Activated CD8-positive, alpha-beta memory T cell treated with anti-CD3 and anti-CD28 coated beads, Interleukin-2, amount 50 U/mL, for 24 hours (primary cell): ENCODE results near the gene CGNL1.

ENCODE experiments used
- DNase-seq: peaks from one replicate; pipeline ENCODE4 v3.0.0-alpha.2; 2020; ENCODE audit errors: extremely low read depth

CGNL1 gene

DNA sequence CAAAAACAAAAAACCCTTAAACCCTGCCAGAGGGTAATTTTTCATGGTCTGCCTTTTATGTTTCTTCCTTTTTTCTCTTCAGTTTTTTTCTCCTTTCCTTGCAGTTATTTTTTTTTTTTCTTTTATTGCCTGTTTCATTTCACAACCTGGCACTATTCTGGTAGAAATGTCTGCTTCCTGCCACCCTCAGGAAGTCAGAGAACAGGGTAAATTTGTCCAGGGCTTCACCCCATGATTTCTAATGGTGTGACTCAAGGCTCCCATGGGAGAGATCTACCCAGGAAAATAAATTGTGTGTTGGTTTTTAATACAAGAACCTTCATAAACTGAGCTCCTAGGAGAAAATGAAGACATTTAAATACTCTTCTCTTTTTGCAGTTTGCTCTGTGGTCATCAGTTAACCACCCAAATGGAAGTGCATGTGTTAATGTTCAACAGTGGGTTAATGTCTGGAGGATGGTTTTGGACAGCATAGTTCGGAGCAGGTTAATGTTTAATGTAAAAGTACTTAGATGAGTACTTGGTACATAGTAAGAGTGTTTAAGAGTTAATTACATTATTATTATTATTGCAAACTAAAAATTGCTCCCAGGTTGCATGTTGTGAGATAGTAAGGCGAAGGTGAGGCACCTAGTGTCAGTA lies 45.9 kb downstream of the CGNL1 start:
- DNase-seq = no peak

DNA sequence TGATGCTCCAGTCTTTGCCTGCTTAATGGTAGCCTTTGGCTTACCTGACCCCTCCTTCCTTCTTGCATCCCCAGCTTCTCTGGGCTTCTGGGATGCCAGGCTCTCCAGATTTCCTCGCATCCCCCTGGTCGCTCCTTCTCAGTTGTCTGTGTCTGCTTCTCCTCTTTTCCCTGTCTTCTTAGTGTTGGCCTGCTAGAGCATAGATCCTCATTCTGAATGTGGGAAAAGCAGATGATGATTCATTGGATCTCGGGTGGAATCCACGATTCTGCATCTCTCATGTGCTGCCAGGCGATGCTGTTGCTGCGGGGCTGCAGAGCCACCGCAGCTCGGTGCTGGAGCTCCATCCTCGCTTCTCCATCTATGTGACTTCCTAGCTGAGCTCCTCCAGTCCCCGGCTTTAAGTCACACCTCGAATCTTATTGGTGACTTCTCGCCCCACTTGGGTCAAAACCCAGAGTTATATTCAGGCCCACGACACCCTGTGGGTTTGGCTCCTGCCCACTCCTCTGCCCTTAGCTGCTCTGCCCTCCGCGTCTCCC lies 47.4 kb downstream of the CGNL1 start:
- no peak for DNase-seq

DNA sequence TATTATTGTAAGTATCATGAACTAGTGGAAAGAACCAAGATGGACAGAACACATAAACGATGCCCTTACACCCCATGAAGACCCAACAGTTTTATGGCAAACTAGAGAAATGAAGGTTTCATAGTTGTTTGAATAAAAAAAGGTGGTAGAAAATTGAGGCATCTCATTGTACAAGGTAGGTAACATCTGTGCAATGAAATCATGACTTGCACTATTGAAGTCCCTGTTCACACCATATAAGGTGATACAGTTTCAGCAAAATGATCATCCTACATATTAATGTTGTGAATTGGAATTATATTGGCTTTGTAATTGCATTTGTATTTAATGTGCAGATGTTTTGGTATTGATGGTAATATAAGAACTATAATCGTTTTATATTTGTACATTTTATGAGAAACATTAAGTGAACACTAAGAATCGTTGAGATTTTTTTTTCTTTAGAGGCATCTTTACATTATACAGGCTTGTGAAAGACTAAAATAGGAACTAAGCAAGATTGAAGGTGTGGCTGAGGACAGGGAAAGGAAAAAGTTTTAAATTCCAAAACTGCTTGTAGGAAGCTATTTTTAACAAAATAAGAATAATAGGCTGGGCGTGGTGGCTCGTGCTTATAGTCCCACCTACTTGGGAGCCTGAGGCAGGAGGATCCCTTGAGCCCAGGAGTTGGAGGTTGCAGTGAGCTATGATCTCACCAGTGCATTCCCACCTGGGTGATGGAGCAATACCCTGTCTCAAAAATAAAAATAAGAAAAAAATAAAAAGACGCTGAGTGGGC lies 48.5 kb downstream of the CGNL1 start:
- DNase-seq = no peak

DNA sequence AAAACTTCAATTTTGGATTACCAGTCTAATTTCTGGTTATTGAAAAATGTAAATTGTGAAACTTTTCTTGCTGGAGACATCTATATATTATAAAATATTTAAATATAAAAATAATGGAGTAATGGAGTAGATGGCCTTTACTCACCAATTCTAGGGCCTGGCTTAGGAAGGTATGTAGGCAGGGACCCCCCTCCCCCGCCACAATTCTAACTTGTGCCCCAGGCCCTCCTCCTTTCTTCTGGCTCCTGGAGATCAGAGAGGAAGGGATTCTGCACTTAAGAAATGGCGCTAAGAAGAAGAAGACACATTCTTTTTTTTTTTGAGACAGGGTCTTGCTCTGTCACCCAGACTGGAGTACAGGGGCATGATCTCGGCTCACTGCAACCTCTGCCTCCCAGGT lies 49.5 kb downstream of the CGNL1 start:
- no peak for DNase-seq

DNA sequence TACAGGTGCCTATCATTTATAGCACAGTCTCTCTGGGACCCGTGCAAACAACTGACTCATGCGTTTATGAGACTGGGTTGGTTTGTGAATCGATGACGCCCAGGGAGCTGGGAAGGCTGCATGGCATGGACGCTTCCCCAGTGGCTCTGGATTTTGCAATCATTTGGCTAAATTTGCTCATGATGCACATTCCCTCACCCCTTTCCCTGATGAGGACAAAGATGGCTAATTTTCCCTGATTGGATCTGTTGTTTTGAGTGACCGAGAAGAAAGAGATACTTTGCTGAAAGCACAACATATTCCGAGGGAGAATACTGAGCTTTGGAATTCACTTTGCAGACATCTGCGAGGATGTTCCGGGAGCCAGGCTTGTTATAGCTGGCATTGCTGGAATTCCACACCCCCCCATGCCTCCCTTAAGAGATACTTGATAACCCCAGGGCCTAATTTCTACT lies 51.1 kb downstream of the CGNL1 start:
- no peak for DNase-seq

DNA sequence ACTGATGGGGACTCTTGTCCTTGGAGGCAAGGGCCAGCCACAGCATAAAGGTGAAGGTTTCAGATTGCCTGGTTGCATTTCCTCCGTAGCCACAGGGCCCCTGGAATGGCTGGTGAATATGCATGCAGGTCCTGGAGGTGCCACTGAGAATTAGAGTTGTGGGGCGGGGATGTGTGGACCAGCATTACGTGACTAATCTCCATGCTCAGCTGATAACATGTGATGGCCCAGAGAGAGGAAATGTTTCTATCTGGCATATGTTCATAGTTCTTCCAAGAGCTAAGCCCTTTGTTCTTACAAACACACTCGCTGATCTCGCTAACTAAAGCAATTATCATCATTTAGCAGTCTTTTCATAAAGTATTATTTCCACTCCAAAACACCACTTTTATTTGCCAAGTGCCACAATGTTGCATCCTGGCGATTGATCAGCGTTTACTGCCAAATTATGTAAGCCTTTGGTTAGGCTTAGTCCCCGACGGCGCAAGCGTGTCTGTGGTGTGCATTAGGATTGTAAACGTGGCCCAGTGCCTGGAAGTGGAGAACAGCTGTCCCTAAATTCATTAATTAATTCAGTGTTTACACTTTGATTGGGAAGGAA lies 55.9 kb downstream of the CGNL1 start:
- no peak for DNase-seq

DNA sequence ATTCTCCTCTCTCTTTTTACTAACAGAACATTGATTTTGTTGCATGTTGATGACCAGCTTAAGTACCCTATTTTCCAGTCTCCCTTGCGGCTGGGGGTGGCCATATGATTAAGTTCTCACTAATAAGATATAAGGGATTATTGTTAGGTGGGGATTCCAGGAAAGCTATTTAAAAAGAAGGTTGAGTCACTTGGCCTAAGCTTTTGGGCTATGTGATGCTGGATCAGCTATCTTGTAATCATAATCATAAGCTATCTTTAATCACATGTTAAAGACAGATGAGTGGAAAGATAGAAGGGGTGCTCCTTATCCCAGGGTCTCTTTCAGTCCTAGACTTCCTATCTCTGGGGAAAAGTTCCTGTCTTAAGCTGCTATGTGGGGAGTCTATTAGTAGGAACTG lies 59.9 kb downstream of the CGNL1 start:
- DNase-seq = no peak

DNA sequence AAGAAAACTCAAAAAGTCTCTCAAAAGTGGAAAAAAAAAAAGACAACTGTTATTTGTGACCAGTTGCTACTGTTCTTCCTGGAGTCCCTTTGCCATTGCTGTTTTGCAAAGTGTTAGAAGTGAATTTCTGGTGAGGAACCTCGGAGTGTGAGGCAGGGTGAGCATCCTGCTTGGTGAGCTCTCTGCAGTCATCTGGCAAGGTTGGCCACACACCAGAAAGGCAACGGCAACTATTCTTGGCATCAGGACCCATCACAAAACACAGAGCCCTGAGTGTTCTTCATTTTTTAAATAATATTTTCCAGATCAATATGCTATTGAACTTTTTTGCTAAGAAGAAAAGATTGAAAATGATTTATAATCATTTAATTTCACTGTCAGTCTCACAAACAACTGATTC lies 60.7 kb downstream of the CGNL1 start:
- no peak for DNase-seq

DNA sequence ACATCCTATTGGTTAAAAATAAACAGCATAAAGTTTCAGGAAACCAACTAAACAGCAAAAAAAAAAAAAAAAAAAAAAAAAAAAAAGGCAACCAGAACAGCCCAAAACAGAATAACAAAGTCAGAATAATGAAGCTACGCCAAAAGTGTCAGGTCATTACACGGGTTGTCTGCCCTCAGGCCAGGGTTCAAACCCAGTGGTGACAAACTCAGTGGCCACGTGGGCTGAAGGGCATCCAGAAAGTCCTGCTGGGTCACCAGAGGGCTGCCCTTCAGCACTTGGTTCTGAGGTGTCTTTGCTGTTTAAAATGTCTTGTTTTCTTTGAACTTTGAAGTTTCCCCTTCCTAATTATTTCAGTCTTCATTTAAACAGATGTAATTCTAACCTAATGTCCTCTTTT lies 61.3 kb downstream of the CGNL1 start:
- DNase-seq = no peak

DNA sequence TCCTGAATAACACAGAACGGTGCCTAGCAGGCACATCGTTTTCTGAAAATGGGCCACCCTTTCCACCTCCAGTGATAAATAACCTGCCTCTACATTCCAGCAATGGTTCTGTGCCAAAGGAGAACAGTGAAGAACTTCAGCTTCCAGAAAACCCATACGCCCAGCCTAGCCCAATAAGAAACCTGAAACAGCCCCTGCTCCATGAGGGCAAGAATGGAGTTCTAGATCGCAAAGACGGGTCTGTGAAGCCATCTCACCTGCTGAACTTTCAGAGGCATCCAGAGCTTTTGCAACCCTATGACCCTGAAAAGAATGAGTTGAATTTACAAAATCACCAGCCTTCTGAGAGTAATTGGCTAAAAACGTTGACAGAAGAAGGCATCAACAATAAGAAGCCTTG lies 61.9 kb downstream of the CGNL1 start:
- DNase-seq = no peak

DNA sequence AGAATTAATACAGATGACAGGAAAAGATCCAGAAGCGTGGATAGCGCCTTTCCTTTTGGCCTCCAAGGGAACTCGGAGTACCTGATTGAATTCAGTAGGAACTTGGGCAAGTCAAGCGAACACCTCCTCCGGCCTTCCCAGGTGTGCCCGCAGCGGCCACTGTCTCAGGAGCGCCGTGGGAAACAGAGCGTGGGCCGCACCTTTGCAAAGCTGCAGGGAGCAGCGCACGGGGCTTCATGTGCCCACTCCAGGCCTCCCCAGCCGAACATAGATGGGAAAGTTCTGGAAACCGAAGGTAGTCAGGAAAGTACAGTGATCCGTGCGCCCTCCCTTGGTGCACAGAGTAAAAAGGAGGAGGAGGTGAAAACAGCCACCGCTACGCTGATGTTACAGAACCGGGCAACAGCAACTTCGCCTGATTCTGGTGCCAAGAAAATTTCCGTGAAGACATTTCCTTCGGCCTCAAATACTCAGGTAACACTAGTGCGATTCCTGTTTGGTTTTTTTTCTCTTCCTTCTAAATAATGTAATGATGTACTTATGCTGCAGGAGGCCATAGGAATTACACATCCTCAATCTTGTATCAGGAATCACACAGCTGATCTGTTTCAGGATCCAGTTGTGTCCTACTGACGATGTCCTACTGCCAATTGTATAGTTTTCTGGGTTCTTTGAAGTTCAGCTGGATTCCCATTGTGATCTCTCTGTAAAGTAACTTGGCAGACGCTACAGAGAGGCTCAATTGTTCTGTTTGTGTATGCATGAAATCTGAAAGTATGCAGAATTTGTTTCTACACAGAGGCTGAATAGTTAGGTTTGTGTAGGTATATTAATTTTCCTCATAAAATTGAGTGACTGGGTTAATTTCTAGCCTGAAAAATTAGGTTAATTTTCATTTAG lies 63.1 kb downstream of the CGNL1 start:
- DNase-seq = no peak

DNA sequence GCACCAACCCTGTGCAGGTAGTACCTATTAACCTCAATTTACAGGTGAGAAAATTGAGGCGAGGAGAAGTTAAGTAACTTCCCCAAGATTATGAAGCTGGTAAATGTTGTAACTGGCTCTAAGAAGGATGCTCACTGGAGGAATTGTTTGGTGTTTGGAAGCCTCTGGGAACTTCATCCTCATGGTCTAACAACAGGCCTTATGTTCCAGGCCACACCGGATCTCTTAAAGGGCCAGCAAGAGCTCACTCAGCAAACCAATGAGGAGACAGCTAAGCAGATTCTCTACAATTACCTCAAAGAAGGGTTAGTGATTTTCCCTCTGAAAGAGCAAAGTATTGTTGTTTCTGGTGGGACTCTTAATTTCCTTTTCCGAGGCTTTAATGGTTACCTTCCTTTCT lies 63.9 kb downstream of the CGNL1 start:
- DNase-seq = no peak

DNA sequence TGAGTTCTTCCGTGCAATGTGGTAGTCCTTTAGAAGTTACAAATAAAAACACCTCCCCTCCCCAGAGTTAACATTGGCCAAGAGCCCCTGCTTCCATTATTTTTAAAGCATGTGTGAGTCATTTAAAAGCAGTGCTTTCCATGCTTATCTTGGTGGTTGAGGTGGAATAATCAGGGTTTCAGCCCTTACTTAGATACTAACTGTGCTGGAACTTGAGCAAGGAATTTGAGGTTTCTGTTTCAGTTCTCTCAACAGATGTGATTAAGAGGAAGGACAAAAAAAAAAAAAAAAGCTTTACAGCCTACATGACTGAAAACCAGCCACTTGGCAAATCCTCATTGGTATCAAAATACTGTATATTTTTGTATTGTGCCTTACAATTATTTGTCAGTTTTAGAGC lies 64.5 kb downstream of the CGNL1 start:
- DNase-seq = no peak

DNA sequence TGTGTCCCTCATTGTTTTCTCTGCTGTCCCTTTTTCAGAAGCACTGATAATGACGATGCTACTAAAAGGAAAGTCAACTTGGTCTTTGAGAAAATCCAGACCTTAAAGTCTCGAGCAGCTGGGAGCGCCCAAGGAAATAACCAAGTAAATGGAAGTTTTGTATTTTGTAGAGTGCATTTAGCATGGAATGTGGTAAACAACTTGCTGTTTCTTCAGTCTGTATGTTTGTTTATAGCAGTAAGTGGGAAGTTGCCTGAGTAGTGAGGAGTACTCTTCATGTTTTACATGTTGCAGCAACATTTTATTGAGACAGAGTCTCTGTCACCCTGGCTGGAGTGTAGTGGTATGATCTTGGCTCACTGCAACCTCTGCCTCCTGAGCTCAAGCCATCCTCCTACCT lies 66.0 kb downstream of the CGNL1 start:
- DNase-seq = no peak

DNA sequence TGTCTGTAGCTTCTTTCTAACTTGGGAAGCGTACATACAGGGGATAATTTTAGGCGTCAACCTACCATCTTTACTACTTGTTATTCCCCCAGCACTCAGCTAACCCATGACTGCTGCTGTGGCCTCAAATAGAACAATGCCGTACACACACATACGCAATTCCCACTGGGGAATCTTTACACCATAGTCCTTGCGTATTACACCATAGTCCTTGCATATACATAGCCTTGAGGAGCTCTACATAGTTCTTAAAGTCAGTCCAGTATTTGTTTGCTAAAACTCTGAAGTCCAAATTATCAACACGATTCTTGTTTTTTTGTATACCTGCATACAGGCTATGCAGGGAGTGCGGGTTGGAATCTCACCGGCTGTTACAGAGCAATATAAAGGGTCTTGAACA lies 67.2 kb downstream of the CGNL1 start:
- no peak for DNase-seq

DNA sequence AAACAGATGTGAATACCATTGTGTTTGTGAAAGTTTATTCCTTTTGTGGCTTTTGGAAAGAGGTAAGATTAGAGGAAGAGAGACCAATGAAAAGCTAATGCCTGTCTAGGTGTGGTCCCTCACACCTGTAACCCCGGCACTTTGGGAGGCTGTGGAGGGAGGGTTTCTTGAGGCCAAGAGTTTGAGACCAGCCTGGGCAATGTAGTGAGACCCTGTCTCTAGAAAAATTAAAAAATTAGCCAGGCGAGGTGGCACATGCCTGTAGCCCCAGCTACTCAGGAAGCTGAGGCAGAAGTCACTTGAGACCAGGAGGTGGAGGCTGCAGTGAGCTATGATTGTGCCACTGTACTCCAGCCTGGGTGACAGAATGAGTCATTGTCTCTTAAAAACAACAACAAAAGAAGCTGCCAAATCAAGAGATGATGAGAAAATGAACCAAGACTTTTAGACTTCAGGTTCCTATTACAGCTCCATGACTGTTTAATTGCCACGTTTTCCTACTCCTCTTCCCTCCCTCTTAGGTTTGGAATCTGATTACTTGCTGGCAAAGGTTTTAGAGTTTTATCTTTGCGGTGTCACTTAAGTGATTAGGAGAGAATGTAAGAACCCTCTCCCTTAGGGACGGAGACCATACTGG lies 68.7 kb downstream of the CGNL1 start:
- DNase-seq = no peak

DNA sequence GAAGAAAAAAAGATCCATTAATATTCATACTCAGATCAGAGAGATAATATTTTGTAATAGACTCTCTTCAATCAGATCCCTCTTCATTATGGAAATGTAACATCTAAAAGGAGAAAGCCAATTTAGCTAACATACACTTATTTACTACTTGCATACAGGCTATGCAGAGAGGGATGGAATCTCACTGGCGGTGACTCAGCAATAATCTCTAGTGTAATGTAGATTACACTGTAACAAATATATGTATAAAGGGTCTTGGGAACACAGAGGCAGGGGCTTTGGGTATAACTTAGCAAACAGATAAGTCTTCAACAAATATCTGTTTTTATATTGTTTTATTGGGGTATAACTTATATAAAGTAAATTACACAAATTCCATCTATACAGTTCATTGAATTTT lies 69.6 kb downstream of the CGNL1 start:
- no peak for DNase-seq

DNA sequence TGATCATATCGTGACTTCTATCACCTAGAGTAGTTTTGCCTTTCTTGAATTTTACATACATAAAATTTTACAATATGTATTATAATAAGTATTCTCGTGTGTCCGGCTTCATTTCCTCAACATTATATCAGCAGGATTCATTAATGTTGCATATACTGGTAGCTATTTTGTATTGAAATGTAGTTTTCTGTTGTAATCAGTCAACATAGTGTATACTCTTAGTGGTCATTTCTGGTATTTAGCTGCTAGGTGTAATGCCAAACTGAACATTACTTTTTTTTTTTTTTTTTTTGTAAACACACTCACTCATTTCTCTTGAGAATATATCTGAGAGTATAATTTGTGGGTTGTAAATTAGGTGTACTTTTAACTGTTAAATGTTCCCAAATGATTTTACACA lies 70.1 kb downstream of the CGNL1 start:
- DNase-seq = no peak

DNA sequence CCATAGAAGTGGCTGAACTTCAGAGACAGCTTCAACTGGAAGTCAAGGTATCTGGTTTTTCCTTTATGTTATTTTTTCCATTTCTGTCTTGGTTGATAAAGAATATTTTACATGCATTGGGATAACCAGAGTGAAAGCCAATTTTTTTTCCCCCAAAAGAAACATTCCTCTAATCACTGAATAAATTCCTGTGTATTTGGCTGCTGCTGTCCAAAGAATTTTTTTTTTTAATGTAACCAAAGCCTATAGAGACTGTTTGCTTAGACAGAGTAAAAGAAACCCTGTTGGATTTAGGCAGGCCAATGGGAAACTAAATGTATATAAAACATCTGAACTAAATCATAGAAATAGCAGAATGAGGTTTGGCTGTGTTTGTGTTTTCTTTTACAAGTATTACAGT lies 75.2 kb downstream of the CGNL1 start:
- DNase-seq = no peak

DNA sequence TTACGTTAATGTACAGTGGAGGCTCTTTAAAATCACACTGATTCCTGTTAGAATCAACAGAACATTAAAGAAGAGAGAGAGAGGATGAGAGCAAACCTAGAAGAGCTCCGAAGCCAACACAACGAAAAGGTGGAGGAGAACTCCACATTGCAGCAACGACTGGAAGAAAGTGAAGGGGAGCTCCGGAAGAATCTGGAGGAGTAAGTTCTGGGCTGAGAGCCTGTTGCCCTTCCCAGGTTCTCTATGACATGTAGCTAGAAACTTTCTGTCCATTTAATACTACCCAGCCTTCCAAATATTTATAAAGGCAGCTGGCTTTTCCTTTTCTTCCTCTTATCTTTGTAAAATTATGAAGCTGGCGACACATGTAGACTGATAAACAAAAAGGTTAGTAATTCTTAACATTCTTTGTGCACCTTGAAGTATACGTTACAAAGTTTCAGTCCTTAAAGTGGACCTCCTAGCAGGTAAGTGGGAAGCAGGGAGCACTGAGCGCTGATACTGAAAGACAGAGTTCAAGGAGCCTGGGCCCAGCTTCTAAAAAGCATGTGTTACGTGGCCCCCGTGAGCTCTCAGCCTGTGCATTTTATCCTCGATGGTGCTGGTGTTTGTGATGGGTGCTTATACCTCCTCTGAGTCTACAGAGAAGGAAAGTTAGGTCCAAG lies 75.9 kb downstream of the CGNL1 start:
- DNase-seq = no peak

DNA sequence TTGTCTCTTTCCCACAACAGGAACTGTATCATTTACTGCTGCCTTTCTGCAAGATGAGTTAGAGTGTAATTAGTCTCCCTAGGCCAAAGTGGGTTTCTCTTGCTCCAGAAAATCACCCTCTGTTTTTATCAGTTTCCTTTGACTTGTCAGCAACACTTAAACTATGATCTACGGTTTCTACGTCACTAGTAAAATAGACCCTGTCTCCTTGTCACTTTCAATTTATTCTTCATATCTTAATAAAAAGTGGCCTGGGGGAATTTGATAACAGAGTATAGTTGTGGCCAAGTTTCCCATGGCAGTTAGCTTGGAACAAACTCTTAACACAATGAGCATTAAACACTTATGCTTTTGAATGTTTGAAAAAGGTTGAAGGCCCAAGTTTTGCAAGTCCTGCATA lies 79.6 kb downstream of the CGNL1 start:
- no peak for DNase-seq
